ENCODE data around the gene EFS.
A peak's percentile ranks its signal among the peaks of the same experiment; 100 is the strongest.

Gene EFS

GRCh38 chr14:23377573-23378563, 12.9 kb upstream of the EFS start:
- no peak for DNase-seq

- DNase-seq = no peak
Measured at GRCh38 chr14:23377198-23377550, 12.2 kb upstream of the EFS start.

GRCh38 chr14:23376482-23377197, 11.7 kb upstream of the EFS start, which contains the start of gene CMTM5:
Gene CMTM5, plus strand, starts transcription at chr14:23377046. Its CDS starts 206 bp downstream, at chr14:23377252.
- DNase-seq = no peak

GRCh38 chr14:23375527-23376251, 10.7 kb upstream of the EFS start:
- DNase-seq = no peak

GRCh38 chr14:23373041-23373440, 8.1 kb upstream of the EFS start:
- no peak for DNase-seq

DNA sequence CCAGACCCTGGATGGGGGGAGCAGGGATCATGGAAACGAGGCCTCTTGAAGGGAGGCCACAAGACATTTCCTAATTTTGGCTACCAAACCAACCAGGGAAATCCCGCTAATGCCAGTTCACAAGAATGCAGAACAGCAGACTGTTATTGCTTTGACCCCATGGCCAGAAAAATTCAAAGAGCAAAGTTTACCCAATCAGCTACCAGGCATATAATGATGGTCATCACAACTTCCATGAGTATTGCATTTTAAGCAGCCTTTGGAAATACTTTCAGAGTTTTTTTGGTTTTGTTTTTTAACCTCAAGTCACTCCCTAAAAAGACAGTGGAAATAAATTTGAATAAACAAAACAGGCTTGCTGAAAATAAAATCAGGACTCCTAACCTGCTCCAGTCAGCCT, 7.5 kb upstream of the EFS start, which contains the start of gene IL25:
Gene IL25 (plus strand): TSS at position 301 of the 400 bp plus-strand sequence.
- DNase-seq = no peak

GRCh38 chr14:23371865-23372264, 6.9 kb upstream of the EFS start:
- DNase-seq = no peak

- no peak for DNase-seq
Measured at GRCh38 chr14:23370221-23370620, 5.2 kb upstream of the EFS start.

- DNase-seq = no peak
Measured at GRCh38 chr14:23366426-23366921, 1.5 kb upstream of the EFS start.

- no peak for DNase-seq
Measured at GRCh38 chr14:23365732-23366425, 907 bp upstream of the EFS start.

DNA sequence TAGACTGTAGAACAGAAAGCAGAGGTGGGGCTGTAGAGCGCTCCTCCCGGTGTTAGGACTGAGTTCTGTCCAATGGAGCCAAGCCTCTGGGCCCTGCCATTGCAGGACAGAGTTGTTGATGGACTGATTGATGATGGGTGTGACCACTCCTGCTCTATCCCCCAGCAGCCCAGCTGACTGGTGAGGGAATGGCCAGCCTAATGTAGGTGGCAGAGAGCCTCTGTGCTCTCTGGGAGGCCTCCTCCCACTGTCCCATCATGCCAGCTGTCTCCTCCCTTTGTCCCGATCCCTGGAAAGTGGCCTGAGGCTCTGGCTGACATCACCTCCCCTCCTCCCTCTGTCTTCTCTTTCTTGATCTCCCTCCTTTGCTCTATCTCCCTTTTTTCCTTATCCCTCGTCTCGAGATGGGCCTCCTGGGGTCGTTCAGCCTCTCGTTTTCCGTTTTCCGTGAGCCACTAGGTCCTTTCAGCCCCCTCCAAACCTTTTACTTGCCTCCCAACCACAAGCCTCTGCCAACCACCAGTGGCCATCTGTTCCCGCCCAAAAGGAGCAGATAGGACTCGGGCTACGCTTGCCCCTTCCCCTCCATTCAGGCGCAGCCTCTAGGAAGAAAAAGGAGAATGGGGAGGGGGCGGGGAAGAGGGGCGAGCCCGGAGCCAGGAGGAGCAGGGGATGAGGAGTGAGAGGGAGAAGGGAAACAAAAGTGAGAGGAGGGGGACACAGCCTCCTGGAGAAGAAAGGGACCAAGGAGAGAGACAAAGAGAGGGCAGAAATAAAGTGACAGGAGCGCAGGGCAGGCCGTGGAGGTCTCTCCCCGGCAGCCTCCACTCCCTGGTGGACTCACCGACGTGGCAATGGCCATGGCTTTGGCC, 572 bp downstream of the EFS start:
- no peak for DNase-seq

GRCh38 chr14:23362200-23362599, 2.8 kb downstream of the EFS start:
- DNase-seq = no peak

- DNase-seq = no peak
Measured at GRCh38 chr14:23361763-23362162, 3.2 kb downstream of the EFS start.

- DNase-seq = peak; percentile 44
Measured at GRCh38 chr14:23361320-23361719, 3.7 kb downstream of the EFS start.

DNA sequence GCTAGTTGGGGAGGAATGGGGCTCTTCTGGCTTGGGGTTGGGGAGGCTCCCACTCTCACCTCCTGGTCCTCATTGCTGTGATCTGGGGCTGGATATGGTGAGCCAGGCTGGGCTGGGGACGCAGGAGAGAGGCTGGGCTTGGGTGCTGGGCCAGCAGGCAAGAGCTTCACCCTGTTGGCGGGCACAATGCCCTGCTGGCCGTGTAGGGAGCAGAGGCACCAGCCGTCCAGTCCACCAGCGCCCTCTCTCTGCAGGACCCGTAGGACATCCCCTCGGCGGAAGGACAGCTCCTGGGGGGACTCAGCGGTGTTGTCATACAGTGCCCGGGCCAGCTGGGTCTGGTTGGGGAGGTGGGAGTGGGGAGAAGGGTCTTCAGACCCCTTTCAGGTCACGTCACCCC, 4.5 kb downstream of the EFS start:
- no peak for DNase-seq

- DNase-seq = no peak
Measured at GRCh38 chr14:23359722-23360447, 5.1 kb downstream of the EFS start.

- no peak for DNase-seq
Measured at GRCh38 chr14:23359167-23359626, 5.8 kb downstream of the EFS start.

DNA sequence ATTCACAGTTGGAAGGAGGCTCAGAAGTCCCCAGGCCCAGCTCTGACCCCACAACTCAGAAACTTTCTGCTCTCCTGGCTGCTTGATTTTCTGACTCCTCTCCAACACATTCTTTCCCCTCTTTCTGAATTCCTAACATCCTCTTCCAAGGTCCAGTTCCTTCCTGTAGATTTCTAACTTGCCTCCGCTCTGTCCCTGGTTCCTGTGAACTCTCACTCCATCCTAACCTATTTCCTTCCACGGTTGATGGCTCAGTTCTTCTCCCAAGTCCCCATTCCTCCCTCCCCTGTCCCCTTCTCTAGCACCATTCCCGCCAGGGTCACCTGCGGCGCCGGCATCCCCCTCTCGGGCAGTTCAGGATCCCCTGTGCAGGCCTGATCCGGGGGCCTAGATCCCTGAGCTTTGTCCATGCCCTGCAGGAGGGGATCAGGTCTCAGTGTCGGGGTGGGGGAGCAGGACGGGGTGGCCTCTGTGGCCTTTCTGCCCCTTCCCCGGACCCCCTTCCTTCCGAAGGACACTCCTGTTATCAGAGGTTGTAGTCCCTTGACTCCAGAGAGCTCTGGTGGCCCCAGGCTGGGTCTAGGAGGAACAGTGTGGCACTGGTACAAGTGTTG, 6.3 kb downstream of the EFS start:
- DNase-seq = no peak

- DNase-seq = no peak
Measured at GRCh38 chr14:23358042-23358441, 6.9 kb downstream of the EFS start.

DNA sequence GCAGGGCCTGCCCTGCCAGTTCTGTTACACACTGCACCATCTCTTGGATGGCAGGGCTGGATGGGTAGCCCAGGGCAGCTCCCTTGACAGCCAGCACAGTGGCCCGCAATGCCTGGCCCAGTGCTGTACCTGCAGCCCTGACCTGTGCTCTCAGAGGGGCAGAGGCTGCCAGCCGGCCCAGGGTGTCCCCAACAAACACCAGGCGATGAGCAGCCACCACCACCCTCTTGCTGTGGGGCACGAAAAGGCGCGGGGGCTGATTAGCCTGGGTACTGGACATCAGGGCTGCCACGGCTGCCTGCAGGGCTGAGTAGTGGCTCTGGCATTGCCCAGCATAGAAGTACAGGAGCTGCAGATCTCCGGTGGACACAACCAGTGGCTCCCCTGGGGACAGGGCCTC, 7.7 kb downstream of the EFS start:
- DNase-seq = no peak

All from activated CD4-positive, alpha-beta T cell treated with anti-CD3 and anti-CD28 coated beads, Interleukin-2, amount 50 U/mL, for 16 hours (primary cell).